SK-N-SH treated with all-trans-retinoic acid at 6 μM for 48 hours (cell line): ENCODE results near the gene GOLGA6A.

Experiments
- ATAC-seq: fragments of 200-7000 bp; cut with Tn5 transposase; 3 replicates; pipeline ENCODE4 v1.9.1; 2020; ENCODE audit warnings: mild to moderate bottlenecking, moderate library complexity
- ARNTL ChIP-seq: fragments of 450-650 bp; formaldehyde crosslinking; IDR thresholded peaks from 2 replicates; pipeline ENCODE4 v1.5.0; 2020; ENCODE audit warnings: low read depth, mild to moderate bottlenecking, moderate library complexity, borderline replicate concordance
- BACH2 ChIP-seq: fragments of 250-450 bp; sonication (Bioruptor Pico); IDR thresholded peaks from 2 replicates; pipeline ENCODE4 v1.9.0; 2021; ENCODE audit warnings: mild to moderate bottlenecking, borderline replicate concordance
- CSDC2 ChIP-seq: fragments of 250-450 bp; sonication (Bioruptor Pico); IDR thresholded peaks from 2 replicates; pipeline ENCODE4 v1.5.0; 2020; ENCODE audit warnings: mild to moderate bottlenecking, moderate library complexity
- ESRRG ChIP-seq: fragments of 250-450 bp; sonication (Bioruptor Pico); IDR thresholded peaks from 2 replicates; pipeline ENCODE4 v1.6.1; 2021; ENCODE audit warnings: mild to moderate bottlenecking
- ISL1 ChIP-seq: fragments of 250-450 bp; sonication (Bioruptor Pico); IDR thresholded peaks from 2 replicates; pipeline ENCODE4 v2.1.2; 2022; ENCODE audit warnings: mild to moderate bottlenecking, moderate library complexity
- OSR1 ChIP-seq: fragments of 250-450 bp; sonication (Bioruptor Pico); IDR thresholded peaks from 2 replicates; pipeline ENCODE4 v1.8.0; 2022; ENCODE audit warnings: moderate library complexity, mild to moderate bottlenecking, inconsistent platforms
- PPARA ChIP-seq: fragments of 250-450 bp; sonication (Bioruptor Pico); IDR thresholded peaks from 2 replicates; pipeline ENCODE4 v1.5.0; 2020; ENCODE audit warnings: mild to moderate bottlenecking, borderline replicate concordance
- RARB ChIP-seq: fragments of 250-450 bp; sonication (Bioruptor Pico); IDR thresholded peaks from 2 replicates; pipeline ENCODE4 v1.8.0; 2021; ENCODE audit warnings: mild to moderate bottlenecking, moderate library complexity
- SNAI2 ChIP-seq: fragments of 250-450 bp; sonication (Bioruptor Pico); IDR thresholded peaks from 2 replicates; pipeline ENCODE4 v1.5.0; 2020; ENCODE audit warnings: mild to moderate bottlenecking, moderate library complexity
- TCF4 ChIP-seq: fragments of 250-450 bp; sonication (Bioruptor Pico); IDR thresholded peaks from 2 replicates; pipeline ENCODE4 v1.8.0; 2021; ENCODE audit warnings: mild to moderate bottlenecking, moderate library complexity, borderline replicate concordance
- TOX ChIP-seq: fragments of 250-450 bp; sonication (Bioruptor Pico); IDR thresholded peaks from 2 replicates; pipeline ENCODE4 v1.8.0; 2021; ENCODE audit warnings: mild to moderate bottlenecking, moderate library complexity, borderline replicate concordance
- ZC3H10 ChIP-seq: fragments of 250-450 bp; sonication (Bioruptor Pico); IDR thresholded peaks from 2 replicates; pipeline ENCODE4 v1.5.1; 2021; ENCODE audit warnings: mild to moderate bottlenecking, moderate library complexity
- ZFP3 ChIP-seq: fragments of 250-450 bp; sonication (Bioruptor Pico); IDR thresholded peaks from 2 replicates; pipeline ENCODE4 v1.5.0; 2020; ENCODE audit warnings: mild to moderate bottlenecking, moderate library complexity
- ZFP30 ChIP-seq: fragments of 450-650 bp; formaldehyde crosslinking; IDR thresholded peaks from 2 replicates; pipeline ENCODE4 v1.5.0; 2022; ENCODE audit warnings: mild to moderate bottlenecking, moderate library complexity
- ZNF565 ChIP-seq: fragments of 450-650 bp; formaldehyde crosslinking; conservative IDR thresholded peaks from 2 replicates; pipeline ENCODE4 v1.5.0; 2020; ENCODE audit warnings: low read depth, mild to moderate bottlenecking, moderate library complexity
- ZNF70 ChIP-seq: fragments of 450-650 bp; formaldehyde crosslinking; IDR thresholded peaks from 2 replicates; pipeline ENCODE4 v1.5.0; 2020; ENCODE audit warnings: mild to moderate bottlenecking, moderate library complexity
- ZNF8 ChIP-seq: fragments of 450-650 bp; formaldehyde crosslinking; IDR thresholded peaks from 2 replicates; pipeline ENCODE4 v1.5.0; 2020; ENCODE audit warnings: mild to moderate bottlenecking, moderate library complexity
- TF ChIP-seq, protein P1 (sequence below): fragments of 250-450 bp; sonication (Bioruptor Pico); IDR thresholded peaks from 2 replicates; pipeline ENCODE4 v1.8.0; 2021; ENCODE audit warnings: low read depth, mild to moderate bottlenecking, moderate library complexity, borderline replicate concordance
- TF ChIP-seq, protein P2 (sequence below): fragments of 250-450 bp; sonication (Bioruptor Pico); IDR thresholded peaks from 2 replicates; pipeline ENCODE4 v1.5.0; 2020; ENCODE audit warnings: mild to moderate bottlenecking, moderate library complexity
- TF ChIP-seq, protein P3 (sequence below): fragments of 250-450 bp; sonication (Bioruptor Pico); IDR thresholded peaks from 2 replicates; pipeline ENCODE4 v1.5.1; 2020; ENCODE audit warnings: low read depth, mild to moderate bottlenecking, moderate library complexity
- TF ChIP-seq, protein P4 (sequence below): fragments of 250-450 bp; sonication (Bioruptor Pico); IDR thresholded peaks from 2 replicates; pipeline ENCODE4 v1.8.0; 2020; ENCODE audit warnings: mild to moderate bottlenecking, moderate library complexity, borderline replicate concordance

The GOLGA6A gene

DNA sequence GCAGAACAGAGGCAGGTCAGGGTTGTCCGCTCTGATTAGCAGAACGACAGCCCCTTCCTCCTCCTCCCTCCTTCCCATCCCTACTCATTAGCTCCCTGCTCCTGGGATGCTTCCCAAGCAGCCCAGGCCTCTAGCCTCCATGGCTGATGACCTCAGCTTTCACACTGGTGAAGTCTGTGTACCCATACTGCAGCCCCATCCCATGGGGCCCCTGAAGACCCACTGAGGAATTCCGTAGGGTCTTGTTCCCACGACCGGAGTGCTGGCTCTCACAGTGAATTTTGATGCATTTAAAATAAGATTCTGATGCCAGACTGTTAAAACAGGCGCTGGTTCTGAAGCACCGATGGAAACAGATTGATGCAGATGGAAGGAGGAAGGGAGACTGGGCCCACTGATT, 36.1 kb downstream of the GOLGA6A start (continued):
- TF ChIP-seq, protein P1, sequence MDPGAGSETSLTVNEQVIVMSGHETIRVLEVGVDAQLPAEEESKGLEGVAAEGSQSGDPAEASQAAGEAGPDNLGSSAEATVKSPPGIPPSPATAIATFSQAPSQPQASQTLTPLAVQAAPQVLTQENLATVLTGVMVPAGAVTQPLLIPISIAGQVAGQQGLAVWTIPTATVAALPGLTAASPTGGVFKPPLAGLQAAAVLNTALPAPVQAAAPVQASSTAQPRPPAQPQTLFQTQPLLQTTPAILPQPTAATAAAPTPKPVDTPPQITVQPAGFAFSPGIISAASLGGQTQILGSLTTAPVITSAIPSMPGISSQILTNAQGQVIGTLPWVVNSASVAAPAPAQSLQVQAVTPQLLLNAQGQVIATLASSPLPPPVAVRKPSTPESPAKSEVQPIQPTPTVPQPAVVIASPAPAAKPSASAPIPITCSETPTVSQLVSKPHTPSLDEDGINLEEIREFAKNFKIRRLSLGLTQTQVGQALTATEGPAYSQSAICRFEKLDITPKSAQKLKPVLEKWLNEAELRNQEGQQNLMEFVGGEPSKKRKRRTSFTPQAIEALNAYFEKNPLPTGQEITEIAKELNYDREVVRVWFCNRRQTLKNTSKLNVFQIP (CRISPR knock-in tag): no peak
- no peak for TF ChIP-seq ZFP3 (CRISPR knock-in tag)

DNA sequence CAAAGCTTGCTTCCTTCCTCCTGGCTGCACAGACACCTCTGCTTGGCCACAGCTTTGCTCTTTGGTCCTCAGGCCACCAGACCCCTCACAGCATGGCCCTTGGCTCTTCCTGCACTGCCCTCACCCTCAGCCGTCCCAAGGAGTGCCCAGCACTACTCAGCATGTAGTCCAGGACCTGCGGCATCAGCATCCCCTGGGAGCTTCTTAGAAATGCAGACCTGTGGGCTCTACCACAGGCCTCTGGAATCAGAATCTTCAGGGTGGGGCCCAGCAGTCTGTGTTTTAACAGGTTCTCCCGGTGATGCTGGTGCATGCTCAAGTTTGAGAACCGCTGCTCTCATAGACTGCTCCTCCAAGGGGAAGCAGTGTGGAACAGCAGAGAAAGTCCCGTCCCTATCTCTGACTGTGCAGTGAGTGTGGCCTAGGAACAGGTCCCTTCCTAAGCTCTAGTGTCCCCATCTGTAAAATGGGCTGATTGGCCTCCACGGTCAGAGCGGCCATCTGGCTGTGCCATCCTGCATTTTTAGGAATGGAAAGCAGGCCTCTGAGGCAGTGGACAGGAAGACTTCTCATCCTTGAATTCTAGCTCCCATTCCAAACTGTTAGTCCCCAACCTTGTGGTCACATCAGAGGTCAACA, 36.6 kb downstream of the GOLGA6A start:
- no peak for ATAC-seq

DNA sequence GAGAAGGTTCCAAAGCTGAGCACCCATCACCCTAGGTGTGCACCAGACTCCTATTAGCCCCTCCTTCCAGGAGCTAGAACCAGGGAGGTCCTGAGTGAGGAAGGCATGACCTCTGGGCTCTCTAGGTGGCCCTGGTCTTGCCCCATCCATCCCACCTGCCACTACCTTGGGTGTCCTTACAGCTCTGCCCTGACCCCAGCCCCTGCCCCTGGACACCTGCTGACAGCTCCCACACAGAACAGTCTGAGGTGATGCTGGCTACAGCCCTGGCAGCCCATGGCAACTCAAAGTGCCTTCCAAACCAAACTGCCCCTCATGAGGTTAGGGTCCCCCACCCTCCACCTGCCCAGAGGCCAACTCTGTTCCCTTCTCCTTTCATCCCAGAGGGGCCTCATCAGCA, 37.2 kb downstream of the GOLGA6A start:
- TF ChIP-seq BACH2 (CRISPR knock-in tag) (no peak), ZC3H10 (CRISPR knock-in tag) (no peak), PPARA (no peak), CSDC2 (CRISPR knock-in tag) (no peak), ZFP3 (CRISPR knock-in tag) (no peak), SNAI2 (CRISPR knock-in tag) (no peak), TOX (no peak), TCF4 (CRISPR knock-in tag) (no peak), ZNF70 (CRISPR knock-in tag) (no peak), ZNF565 (CRISPR knock-in tag) (no peak), OSR1 (no peak), ZFP30 (CRISPR knock-in tag) (no peak), RARB (CRISPR knock-in tag) (no peak), ZNF8 (CRISPR knock-in tag) (no peak), ISL1 (CRISPR knock-in tag) (no peak)
- TF ChIP-seq, protein P2, sequence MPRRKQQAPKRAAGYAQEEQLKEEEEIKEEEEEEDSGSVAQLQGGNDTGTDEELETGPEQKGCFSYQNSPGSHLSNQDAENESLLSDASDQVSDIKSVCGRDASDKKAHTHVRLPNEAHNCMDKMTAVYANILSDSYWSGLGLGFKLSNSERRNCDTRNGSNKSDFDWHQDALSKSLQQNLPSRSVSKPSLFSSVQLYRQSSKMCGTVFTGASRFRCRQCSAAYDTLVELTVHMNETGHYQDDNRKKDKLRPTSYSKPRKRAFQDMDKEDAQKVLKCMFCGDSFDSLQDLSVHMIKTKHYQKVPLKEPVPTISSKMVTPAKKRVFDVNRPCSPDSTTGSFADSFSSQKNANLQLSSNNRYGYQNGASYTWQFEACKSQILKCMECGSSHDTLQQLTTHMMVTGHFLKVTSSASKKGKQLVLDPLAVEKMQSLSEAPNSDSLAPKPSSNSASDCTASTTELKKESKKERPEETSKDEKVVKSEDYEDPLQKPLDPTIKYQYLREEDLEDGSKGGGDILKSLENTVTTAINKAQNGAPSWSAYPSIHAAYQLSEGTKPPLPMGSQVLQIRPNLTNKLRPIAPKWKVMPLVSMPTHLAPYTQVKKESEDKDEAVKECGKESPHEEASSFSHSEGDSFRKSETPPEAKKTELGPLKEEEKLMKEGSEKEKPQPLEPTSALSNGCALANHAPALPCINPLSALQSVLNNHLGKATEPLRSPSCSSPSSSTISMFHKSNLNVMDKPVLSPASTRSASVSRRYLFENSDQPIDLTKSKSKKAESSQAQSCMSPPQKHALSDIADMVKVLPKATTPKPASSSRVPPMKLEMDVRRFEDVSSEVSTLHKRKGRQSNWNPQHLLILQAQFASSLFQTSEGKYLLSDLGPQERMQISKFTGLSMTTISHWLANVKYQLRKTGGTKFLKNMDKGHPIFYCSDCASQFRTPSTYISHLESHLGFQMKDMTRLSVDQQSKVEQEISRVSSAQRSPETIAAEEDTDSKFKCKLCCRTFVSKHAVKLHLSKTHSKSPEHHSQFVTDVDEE (CRISPR knock-in tag): no peak
- TF ChIP-seq, protein P3, sequence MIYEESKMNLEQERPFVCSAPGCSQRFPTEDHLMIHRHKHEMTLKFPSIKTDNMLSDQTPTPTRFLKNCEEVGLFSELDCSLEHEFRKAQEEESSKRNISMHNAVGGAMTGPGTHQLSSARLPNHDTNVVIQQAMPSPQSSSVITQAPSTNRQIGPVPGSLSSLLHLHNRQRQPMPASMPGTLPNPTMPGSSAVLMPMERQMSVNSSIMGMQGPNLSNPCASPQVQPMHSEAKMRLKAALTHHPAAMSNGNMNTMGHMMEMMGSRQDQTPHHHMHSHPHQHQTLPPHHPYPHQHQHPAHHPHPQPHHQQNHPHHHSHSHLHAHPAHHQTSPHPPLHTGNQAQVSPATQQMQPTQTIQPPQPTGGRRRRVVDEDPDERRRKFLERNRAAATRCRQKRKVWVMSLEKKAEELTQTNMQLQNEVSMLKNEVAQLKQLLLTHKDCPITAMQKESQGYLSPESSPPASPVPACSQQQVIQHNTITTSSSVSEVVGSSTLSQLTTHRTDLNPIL: no peak
- TF ChIP-seq, all 23 proteins: peak for 0
- no peak for ATAC-seq

More for the DNA sequence above, 36.6 kb downstream of the GOLGA6A start:
- no peak for TF ChIP-seq ARNTL (CRISPR knock-in tag)

DNA sequence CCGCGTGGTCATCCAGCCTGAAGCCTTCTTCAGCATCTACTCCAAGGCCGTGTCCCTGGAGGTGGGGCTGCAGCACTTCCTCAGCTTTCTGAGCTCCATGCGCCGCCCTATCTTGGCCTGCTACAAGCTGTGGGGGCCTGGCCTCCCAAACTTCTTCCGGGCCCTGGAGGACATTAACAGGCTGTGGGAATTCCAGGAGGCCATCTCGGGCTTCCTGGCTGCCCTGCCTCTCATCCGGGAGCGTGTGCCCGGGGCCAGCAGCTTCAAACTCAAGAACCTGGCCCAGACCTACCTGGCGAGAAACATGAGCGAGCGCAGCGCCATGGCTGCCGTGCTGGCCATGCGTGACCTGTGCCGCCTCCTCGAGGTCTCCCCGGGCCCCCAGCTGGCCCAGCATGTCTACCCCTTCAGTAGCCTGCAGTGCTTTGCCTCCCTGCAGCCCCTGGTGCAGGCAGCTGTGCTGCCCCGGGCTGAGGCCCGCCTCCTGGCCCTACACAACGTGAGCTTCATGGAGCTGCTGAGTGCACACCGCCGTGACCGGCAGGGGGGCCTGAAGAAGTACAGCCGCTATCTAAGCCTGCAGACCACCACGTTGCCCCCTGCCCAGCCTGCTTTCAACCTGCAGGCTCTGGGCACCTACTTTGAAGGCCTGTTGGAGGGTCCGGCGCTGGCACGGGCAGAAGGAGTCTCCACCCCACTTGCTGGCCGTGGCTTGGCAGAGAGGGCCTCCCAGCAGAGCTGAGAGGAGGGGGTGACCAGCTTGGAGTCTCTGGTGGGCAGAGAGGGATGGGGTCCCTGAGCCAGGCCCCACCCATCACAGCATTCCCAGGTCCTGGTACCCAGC, 37.9 kb downstream of the GOLGA6A start:
- ATAC-seq: no peak
- TF ChIP-seq ZNF565 (CRISPR knock-in tag) (no peak), RARB (CRISPR knock-in tag) (no peak), ZNF70 (CRISPR knock-in tag) (no peak), ARNTL (CRISPR knock-in tag) (no peak), CSDC2 (CRISPR knock-in tag) (no peak), ESRRG (CRISPR knock-in tag) (no peak), ZFP30 (CRISPR knock-in tag) (no peak), TCF4 (CRISPR knock-in tag) (no peak)
- TF ChIP-seq, protein P1 (CRISPR knock-in tag): no peak
- TF ChIP-seq, protein P4, sequence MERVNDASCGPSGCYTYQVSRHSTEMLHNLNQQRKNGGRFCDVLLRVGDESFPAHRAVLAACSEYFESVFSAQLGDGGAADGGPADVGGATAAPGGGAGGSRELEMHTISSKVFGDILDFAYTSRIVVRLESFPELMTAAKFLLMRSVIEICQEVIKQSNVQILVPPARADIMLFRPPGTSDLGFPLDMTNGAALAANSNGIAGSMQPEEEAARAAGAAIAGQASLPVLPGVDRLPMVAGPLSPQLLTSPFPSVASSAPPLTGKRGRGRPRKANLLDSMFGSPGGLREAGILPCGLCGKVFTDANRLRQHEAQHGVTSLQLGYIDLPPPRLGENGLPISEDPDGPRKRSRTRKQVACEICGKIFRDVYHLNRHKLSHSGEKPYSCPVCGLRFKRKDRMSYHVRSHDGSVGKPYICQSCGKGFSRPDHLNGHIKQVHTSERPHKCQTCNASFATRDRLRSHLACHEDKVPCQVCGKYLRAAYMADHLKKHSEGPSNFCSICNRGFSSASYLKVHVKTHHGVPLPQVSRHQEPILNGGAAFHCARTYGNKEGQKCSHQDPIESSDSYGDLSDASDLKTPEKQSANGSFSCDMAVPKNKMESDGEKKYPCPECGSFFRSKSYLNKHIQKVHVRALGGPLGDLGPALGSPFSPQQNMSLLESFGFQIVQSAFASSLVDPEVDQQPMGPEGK (CRISPR knock-in tag): no peak
